ENCODE measurements around the gene GRID1. TPM values are rescaled to one million over a fixed set of nuclear protein-coding genes. Genes with fewer than 3 reads are reported as not detected.

The GRID1 gene
- total and polyA plus RNA-seq, 9 of the 15 experiments (the other 6 are each of a cell fraction or from before 2014, with no cell fraction given), result 0.01 to 7.2 (median 1.2) TPM

DNA sequence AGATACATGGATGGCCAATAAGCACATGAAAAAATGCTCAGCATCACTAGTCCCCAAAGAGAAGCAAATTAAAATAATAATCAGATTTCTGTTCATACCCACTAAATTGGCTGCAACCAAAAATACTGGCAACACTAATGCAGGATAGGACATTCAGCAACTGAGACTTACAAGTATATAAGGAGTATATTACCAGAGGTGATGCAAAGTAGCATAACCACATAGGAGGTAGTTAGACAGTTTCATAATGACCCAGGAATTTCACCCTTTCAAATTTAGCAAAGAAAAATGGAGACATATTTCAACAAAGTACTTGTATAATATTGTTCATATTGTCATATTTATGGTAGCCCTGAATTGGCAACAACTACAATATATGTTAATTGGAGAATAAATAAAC is 727.8 kb downstream of the GRID1 start:
- H3K79me2 ChIP-seq (ENCODE audit: control insufficient read depth, insufficient read depth, low read length), result no peaks in the 10 kb centered on the region
- no peaks in the 10 kb centered on the region for H3K4me1 ChIP-seq (replicated peaks in 1 of 2; ENCODE audit: control insufficient read depth in 2 of 2, insufficient read depth in 2 of 2, low read length in 2 of 2)
- intact Hi-C loops (cut with micrococcal nuclease), result no loop called here
- no peak overlapping the region for H3K4me2 ChIP-seq (ENCODE audit: insufficient read depth, low read length)
- no TSS peak for BruUV-seq (replicated peaks)
- H3K36me3 ChIP-seq (ENCODE audit: control insufficient read depth, insufficient read depth, low read length), result no peaks in the 10 kb centered on the region; the same call in 2 of the 3 replicates
- FAIRE-seq, result no peak
- H3K9ac ChIP-seq (ENCODE audit: insufficient read depth in 1 of 2, low read depth in 2 of 2, low read length in 2 of 2), result no peak overlapping the region
- CTCF ChIA-PET (ENCODE audit: low intra/inter-chr PET ratio), result no interaction called here
- H3K9me1 ChIP-seq (ENCODE audit: control insufficient read depth, insufficient read depth, low read length), result no peaks in the 10 kb centered on the region
- ATAC-seq, result no peak
- H3K27me3 ChIP-seq (ENCODE audit: control insufficient read depth in 2 of 2, insufficient read depth in 2 of 2, low read length in 2 of 2), result no peaks in the 10 kb centered on the region
- H2AFZ ChIP-seq (ENCODE audit: low read depth, low read length), result no peak overlapping the region
- no peak for DNase-seq (ENCODE audit: extremely low read depth in 1 of 4, low spot score in 3 of 4)
- in situ Hi-C loops (cut with MboI), result no loop called here
- no peak for TF ChIP-seq ZNF197 (CRISPR knock-in tag; IDR thresholded peaks at IDR 0.05; ENCODE audit: low read depth)
- no peak overlapping the region for H3K27ac ChIP-seq (ENCODE audit: extremely low read depth, low read depth, low read length)
- H3K9me3 ChIP-seq (replicated peaks; ENCODE audit: control insufficient read depth, insufficient read depth, low read depth, low read length), result no peaks in the 10 kb centered on the region
- H3K4me3 ChIP-seq, result no peak overlapping the region
- POLR2A ChIA-PET, result no interaction called here
- no peaks in the 10 kb centered on the region for H4K20me1 ChIP-seq (replicated peaks; ENCODE audit: control insufficient read depth, insufficient read depth, low read length)

DNA sequence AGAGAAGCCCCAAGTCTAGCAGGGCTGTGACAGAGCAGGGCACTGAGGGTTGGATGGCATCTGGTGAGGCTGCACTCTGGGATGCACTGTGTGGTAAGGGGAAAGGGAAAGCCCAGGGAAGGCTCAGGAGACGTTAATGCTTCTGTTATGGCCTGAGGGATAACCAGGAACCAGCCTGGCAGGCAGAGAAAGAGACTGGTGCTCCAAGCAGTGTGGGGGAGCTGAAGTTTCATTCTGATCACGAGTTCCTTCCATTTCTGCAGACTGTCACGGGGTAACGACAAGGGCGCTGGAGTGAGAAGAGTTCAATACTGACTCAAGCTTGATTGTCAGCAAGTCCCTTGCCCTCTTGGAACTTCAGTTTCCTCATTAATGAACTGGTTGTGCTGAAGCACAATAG is 730.9 kb downstream of the GRID1 start:
- TF ChIP-seq JUN (IDR thresholded peaks at IDR 0.05; ENCODE audit: borderline replicate concordance, low read depth, low read length) (no peak), JUN (CRISPR knock-in tag; IDR thresholded peaks at IDR 0.05; ENCODE audit: borderline replicate concordance) (no peak), ZNF780A (CRISPR knock-in tag; IDR thresholded peaks at IDR 0.05) (no peak), TAF1 (IDR thresholded peaks at IDR 0.05; ENCODE audit: control insufficient read depth, extremely low read depth, insufficient read depth, low read length, severe bottlenecking) (no peak), POLR2A (conservative IDR thresholded peaks at IDR 0.05) (no peak), SMARCC2 (IDR thresholded peaks at IDR 0.05; ENCODE audit: low read depth) (no peak), ZNF507 (tag; conservative IDR thresholded peaks at IDR 0.05) (no peak)
- intact Hi-C loops (cut with micrococcal nuclease) (no loop called here), in situ Hi-C loops (cut with MboI) (no loop called here)
- Histone ChIP-seq H3K4me1 (replicated peaks in 1 of 2; ENCODE audit: control insufficient read depth in 2 of 2, insufficient read depth in 2 of 2, low read length in 2 of 2) (no peaks in the 10 kb centered on the region), H4K20me1 (replicated peaks; ENCODE audit: control insufficient read depth, insufficient read depth, low read length) (no peaks in the 10 kb centered on the region), H3K27me3 (ENCODE audit: control insufficient read depth in 2 of 2, insufficient read depth in 2 of 2, low read length in 2 of 2) (no peaks in the 10 kb centered on the region), H3K9me1 (ENCODE audit: control insufficient read depth, insufficient read depth, low read length) (no peaks in the 10 kb centered on the region), H3K9ac (ENCODE audit: insufficient read depth in 1 of 2, low read depth in 2 of 2, low read length in 2 of 2) (no peak overlapping the region), H3K79me2 (ENCODE audit: control insufficient read depth, insufficient read depth, low read length) (no peaks in the 10 kb centered on the region), H3K27ac (ENCODE audit: extremely low read depth, low read depth, low read length) (no peak overlapping the region), H3K4me2 (ENCODE audit: insufficient read depth, low read length) (no peak overlapping the region), H3K36me3 (ENCODE audit: control insufficient read depth, insufficient read depth, low read length) (no peaks in the 10 kb centered on the region), H3K4me3 (no peak overlapping the region), H3K9me3 (replicated peaks; ENCODE audit: control insufficient read depth, insufficient read depth, low read depth, low read length) (no peaks in the 10 kb centered on the region), H2AFZ (ENCODE audit: low read depth, low read length) (no peak overlapping the region)
- ATAC-seq (no peak), FAIRE-seq (no peak), DNase-seq (ENCODE audit: extremely low read depth in 1 of 4, low spot score in 3 of 4) (no peak)
- CTCF ChIA-PET (ENCODE audit: low intra/inter-chr PET ratio), result no interaction called here
- POLR2A ChIA-PET, result no interaction called here
- no TSS peak for BruUV-seq (replicated peaks)
- 12% methylated on average over 5 of the region's 5 CpGs for WGBS (ENCODE audit: insufficient coverage, low coverage, missing lambda C conversion rate)
